IMR-90 (cell line): ENCODE data around the gene TLL1.

ENCODE experiments used
- BHLHE40 ChIP-seq: fragments of 150-350 bp; IDR thresholded peaks from 2 replicates; pipeline ENCODE4 v1.6.1; 2016; ENCODE audit warnings: mild to moderate bottlenecking, low read depth, low read length
- MAFK ChIP-seq: IDR thresholded peaks from 2 replicates; pipeline ENCODE4 v1.6.1; 2012; ENCODE audit warnings: low read depth, low read length, improper control_type of control experiment
- MAZ ChIP-seq: IDR thresholded peaks from 2 replicates; pipeline ENCODE4 v1.6.1; 2012; ENCODE audit warnings: low read depth, mild to moderate bottlenecking, low read length, improper control_type of control experiment, moderate library complexity, borderline replicate concordance
- POLR2A ChIP-seq: IDR thresholded peaks from 2 replicates; pipeline ENCODE4 v1.6.1; 2012; ENCODE audit warnings: mild to moderate bottlenecking, low read depth, low read length
- RAD21 ChIP-seq: IDR thresholded peaks from 2 replicates; pipeline ENCODE4 v1.6.1; 2012; ENCODE audit warnings: low read length, improper control_type of control experiment
- RFX5 ChIP-seq: IDR thresholded peaks from 2 replicates; pipeline ENCODE4 v1.8.0; 2012; ENCODE audit warnings: low read depth, mild to moderate bottlenecking, low read length, moderate library complexity
- SMC3 ChIP-seq: fragments of 150-350 bp; IDR thresholded peaks from 2 replicates; pipeline ENCODE4 v1.6.1; 2016; ENCODE audit warnings: low read depth, mild to moderate bottlenecking, antibody characterized with exemption, low read length, moderate library complexity
- TF ChIP-seq, protein P1 (sequence below): conservative IDR thresholded peaks from 2 replicates; pipeline ENCODE4 v1.5.1; 2012; ENCODE audit warnings: mild to moderate bottlenecking, low read depth, low read length, improper control_type of control experiment
- TF ChIP-seq, protein P2 (sequence below): fragments of 150-350 bp; IDR thresholded peaks from 2 replicates; pipeline ENCODE4 v1.6.1; 2017; ENCODE audit warnings: mild to moderate bottlenecking, antibody characterized with exemption, low read length, low read depth

DNA sequence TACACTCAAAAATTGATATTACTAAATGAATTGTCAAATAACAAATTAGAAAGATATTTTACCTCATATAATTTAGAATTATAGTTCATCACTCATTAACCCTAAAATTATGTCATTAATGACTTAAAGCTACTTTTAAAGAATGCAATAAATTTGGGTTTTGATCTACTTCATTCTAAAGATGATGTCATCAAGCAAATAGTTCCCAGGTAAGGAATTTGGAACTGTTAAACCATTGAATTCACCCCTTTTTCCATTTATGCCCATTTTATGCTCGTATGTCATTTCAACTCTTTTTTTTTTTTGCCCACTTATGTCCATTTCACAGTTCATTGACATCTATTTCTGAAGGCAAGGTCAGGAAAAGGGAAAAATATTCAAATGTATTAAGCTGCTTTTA lies 135.5 kb downstream of the TLL1 start:
- TF ChIP-seq RAD21 (no peak), BHLHE40 (no peak), SMC3 (no peak), RFX5 (no peak), MAZ (no peak), POLR2A (no peak), MAFK (no peak)
- TF ChIP-seq, protein P1, sequence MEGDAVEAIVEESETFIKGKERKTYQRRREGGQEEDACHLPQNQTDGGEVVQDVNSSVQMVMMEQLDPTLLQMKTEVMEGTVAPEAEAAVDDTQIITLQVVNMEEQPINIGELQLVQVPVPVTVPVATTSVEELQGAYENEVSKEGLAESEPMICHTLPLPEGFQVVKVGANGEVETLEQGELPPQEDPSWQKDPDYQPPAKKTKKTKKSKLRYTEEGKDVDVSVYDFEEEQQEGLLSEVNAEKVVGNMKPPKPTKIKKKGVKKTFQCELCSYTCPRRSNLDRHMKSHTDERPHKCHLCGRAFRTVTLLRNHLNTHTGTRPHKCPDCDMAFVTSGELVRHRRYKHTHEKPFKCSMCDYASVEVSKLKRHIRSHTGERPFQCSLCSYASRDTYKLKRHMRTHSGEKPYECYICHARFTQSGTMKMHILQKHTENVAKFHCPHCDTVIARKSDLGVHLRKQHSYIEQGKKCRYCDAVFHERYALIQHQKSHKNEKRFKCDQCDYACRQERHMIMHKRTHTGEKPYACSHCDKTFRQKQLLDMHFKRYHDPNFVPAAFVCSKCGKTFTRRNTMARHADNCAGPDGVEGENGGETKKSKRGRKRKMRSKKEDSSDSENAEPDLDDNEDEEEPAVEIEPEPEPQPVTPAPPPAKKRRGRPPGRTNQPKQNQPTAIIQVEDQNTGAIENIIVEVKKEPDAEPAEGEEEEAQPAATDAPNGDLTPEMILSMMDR, result no peak
- TF ChIP-seq, protein P2, sequence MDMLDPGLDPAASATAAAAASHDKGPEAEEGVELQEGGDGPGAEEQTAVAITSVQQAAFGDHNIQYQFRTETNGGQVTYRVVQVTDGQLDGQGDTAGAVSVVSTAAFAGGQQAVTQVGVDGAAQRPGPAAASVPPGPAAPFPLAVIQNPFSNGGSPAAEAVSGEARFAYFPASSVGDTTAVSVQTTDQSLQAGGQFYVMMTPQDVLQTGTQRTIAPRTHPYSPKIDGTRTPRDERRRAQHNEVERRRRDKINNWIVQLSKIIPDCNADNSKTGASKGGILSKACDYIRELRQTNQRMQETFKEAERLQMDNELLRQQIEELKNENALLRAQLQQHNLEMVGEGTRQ, result no peak
